ENCODE measurements around the gene PPHLN1.

DNA sequence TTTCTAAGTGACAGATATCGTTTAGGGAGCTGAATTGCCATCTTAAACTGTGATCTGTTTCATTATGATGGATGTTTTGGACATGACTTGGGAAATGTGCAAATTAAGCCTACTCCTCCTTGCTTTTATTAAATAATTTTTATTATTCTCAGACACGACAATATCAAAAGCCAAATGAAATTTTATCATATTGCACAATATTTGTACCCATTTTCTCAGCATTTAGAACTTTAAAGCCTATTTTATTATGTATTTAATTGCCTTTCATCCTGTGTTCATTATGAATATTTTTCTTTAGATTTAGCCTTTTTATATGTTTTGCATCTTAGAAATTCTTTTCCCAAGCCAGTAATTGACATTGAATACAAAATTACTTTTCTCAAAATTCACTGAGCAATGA lies 102.9 kb downstream of the PPHLN1 start:
- TF ChIP-seq, protein P1, sequence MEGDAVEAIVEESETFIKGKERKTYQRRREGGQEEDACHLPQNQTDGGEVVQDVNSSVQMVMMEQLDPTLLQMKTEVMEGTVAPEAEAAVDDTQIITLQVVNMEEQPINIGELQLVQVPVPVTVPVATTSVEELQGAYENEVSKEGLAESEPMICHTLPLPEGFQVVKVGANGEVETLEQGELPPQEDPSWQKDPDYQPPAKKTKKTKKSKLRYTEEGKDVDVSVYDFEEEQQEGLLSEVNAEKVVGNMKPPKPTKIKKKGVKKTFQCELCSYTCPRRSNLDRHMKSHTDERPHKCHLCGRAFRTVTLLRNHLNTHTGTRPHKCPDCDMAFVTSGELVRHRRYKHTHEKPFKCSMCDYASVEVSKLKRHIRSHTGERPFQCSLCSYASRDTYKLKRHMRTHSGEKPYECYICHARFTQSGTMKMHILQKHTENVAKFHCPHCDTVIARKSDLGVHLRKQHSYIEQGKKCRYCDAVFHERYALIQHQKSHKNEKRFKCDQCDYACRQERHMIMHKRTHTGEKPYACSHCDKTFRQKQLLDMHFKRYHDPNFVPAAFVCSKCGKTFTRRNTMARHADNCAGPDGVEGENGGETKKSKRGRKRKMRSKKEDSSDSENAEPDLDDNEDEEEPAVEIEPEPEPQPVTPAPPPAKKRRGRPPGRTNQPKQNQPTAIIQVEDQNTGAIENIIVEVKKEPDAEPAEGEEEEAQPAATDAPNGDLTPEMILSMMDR (IDR thresholded peaks at IDR 0.05), result no peak
- no peak for TF ChIP-seq EZH2 (IDR thresholded peaks at IDR 0.05; ENCODE audit: borderline replicate concordance, insufficient read depth, low read depth, low read length, poor library complexity, severe bottlenecking)

Data from B cell (primary cell).